Activated gamma-delta T cell (primary cell): ENCODE results near the gene TGM6.

Source experiments
- DNase-seq: peaks from one replicate; lab custom pipeline; 2025; lab: John Stamatoyannopoulos, UW

The TGM6 gene

DNA sequence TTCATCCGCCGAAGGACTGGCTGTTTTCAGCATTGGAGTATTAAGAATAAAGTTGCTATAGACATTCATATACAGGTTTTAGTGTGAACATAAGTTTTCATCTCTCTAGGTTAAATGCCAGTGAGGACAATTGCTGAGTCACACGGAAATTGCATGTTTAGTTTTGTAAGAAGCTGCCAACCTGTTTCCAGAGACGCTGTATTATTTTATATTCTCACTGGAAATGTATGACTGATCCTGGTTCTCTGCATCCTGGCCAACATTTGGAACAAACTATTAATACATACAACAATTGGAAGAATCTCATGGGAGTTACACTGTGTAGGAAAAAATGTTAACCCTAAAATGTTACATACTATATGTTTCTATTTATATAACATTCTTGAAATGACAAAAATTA is 16.7 kb upstream of the TGM6 start:
- DNase-seq: no peak

DNA sequence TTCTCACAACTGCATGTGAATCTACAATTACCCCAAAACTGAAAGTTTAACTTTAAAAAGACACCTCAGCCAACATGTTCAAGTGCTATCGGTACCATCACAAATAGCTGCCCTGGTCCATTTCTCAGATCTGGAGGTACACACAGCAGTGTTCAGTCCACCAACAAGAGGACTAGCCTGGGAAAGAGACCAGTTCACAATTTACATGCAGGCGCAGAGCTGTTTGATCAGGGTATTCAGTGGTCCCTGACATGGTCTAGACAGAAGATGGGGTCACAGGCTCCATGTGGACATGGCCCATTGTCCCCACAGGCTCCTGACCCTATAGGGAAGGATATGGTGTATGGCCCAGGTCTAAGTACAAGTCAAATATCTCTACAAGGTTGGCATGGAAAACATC is 15.6 kb upstream of the TGM6 start:
- no peak for DNase-seq

DNA sequence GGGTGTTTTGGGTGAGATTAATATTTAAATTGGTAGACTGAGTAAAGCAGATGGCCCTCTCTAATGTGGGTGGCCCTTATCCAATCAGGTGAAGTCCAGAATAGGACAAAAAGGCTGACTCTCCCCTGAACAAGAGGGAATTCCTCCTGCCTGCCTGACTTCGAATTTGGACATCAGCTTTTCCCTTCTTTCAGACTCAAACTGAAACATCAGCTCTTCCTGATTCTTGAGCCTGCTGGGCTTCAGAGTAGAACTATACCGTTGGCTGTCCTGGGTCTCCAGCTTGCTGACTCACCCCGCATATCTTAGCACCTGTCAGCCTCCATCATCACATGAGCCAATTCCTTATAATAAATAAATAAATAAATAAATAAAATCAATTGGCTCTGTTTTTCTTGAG is 15.0 kb upstream of the TGM6 start:
- no peak for DNase-seq

DNA sequence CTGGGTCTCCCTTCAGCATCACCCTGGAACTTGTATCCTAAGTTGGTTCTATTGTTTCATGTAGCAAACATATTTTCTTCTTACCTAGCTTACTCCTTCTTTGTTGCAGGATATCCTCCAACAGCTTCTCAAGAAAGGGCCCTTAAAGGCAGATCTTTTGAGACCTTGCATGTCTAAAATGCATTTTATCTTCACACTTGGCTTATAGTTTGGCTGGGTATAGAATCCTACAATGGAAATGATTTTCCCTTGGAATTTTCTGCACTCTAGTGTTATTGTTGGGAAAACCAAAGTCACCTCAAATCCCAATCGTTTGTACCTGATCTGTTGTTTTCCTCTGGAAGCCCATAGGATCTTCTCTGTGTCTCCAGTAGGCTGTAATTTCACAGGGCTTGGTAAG is 12.1 kb upstream of the TGM6 start:
- DNase-seq: no peak

DNA sequence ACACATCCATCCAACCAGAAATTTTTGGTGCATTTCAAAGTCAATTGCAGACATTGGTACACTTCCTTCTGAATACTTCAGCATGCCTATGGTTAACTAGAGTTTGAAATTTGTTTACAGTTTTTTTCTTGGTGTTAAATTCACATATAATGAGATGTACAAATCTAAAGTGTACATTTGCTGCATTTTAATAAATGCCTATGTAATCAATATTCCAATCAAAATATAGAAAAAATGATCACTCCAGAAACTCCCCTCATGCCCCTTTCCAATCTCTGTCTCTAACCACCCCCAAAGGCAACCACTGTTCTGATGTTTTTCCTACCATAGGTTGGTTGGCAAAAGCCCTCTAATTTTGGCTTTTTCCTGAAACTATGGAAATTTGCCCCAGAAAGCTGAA is 7.6 kb upstream of the TGM6 start:
- no peak for DNase-seq

DNA sequence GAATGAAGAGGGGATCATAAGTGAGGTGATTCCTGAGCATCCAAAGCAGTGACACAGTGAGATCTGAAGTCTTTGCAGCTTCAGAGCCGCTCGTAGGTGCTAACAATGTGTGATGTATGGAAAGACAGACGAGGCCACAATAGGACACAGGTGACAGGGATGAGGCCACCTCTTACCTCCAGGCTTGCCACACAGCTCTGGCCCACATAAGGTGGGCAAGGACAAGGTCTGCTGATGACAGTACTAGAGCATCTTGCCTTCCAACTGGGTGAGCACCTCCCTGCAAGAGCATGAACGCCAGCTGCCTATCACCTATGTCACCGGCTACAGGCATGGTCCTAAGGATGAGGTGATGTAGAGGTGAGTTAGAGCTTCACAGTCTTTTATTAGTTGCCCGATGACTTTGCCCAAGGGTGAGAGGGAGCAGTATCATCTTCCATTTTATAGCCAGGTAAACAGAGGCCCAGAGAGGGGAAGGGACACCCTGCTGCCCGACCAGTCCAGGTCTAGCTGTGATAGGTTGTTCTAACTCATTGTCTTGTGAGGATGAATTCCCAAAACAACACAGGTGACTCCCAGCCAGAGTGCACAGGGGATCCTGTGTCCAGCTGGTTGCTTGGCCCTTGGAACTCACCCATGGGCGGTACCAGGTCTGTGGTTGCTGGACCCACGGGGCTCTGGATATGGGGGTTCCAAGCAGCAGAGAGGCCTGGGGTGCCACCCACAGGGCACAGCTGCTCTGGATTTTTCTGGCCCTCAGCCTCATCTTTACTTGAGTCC is 6.2 kb upstream of the TGM6 start:
- no peak for DNase-seq

DNA sequence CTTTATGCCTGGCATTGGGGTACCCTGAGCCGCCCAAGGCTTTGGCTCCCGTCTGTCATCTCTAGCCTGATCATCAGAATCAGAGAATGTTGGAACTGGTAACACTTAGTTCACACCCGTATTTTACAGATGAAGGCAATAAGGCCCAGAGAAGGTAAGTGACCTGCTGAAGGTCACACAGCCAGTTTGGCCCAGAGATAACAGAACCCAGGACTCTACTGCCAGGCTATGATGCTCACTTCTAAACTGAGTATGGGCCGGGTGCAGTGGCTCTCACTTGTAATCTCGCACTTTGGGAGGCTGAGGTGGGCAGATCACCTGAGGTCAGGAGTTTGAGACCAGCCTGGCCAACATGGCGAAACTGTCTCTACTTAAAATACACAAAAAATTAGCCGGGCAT is 1.8 kb upstream of the TGM6 start:
- no peak for DNase-seq

DNA sequence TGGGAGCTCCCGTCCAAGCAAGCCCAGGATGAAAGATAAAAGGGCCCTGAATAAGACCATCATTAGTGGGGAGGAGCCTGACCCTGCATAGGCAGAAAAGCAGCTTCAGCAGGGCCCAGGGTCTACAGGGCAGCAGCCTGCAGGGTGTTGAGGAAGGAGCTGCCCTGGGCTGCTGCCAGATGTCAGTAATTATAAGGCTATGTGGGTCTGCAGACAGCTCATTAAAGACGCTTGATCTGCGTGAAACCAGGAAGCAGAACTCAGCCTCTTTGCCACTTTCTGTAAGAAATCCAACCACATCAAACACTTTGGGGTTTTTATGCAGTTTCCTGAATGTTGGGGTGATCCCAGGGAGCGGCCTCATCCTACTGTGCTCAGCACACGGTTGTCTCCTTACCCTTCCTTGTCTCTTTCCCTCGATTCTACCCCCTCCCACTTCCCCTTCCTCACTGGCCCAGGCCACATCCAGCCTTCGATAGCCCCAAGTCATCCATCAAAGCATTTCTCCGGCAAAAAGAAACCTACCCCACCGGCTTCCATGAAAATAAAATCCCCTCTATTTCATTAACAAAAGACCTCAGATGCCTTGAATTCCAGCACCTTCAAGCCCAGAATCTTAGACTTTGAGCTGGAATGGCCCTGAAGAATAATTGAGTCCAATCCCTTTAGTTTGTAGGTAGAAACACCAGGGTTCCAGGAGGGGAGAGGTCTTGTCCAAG is 1.0 kb upstream of the TGM6 start:
- DNase-seq: no peak

DNA sequence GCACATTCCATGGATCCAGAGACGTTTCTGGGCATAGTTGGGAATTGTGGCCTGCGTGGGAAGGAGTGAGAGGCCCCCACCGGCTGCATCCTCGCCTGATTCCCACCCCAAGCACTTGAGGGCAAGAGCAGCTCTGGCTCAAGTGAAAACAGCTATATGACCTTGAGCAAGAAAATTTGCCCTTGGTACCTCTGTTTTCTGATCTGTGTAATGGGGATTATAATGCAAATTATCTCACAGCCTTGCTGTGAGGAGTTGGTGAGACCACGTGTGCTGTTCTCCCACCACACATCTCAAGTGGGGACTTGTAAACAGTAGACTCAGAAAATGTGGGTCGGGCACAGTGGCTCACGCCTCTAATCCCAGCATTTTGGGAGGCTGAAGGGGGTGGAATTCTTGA is 602 bp downstream of the TGM6 start:
- DNase-seq: no peak

DNA sequence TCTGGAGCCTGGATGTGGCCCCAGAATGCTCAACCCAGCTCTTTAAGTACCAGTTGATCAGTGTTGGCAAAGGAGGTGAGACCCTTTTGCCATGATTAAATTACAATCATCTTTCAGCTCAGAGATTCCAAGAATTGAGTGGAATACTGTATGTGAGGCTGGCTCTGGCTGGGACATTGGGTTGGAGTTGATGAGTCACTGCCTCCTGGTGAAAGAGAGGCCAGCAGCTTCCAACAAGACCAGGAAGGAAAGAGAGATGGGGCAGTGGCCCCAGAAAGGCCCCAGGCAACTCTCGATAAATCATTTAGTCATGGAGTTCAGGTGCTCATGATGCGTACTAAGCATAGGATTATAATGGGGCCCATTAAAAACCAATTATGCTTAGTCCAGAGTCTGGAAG is 2.1 kb downstream of the TGM6 start:
- DNase-seq: no peak

DNA sequence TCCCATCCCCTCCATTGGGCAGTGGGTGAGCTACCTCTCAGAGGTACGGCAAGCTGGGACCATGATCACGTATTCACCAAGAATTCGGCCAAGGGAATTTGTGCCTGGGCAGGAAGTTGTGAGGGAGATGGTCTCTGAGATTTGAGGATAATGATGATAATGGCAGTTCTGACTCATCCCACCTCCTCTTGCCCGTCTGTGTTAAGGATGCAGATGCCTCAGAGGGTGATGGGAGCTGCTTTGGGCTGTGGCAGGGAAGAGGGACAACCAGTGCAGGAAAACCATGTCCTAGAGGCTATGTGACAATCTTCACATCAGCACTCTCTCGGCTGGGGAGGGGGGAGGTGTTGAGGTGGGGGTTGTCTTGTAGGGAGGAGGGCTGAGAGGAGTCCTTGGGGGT is 4.3 kb downstream of the TGM6 start:
- no peak for DNase-seq

DNA sequence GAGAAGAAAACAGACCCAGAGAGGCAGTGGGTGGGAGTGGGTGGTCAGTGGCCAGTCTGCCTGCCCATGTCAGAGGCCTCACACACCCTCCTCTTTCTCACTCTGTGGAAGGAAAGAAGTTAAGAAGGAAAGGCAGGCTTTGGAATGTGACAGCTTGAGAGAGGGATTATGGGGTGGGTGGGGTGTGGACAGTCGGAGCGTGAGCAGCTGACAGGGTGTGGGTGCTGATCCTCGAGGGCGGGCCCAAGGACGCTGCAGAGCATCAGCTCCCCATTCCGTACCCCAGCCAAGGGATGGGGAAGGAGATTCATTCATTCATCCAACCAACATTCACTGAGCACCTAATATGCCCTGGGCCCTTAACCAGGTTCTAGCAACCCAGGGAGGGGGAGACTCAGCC is 4.8 kb downstream of the TGM6 start:
- no peak for DNase-seq

DNA sequence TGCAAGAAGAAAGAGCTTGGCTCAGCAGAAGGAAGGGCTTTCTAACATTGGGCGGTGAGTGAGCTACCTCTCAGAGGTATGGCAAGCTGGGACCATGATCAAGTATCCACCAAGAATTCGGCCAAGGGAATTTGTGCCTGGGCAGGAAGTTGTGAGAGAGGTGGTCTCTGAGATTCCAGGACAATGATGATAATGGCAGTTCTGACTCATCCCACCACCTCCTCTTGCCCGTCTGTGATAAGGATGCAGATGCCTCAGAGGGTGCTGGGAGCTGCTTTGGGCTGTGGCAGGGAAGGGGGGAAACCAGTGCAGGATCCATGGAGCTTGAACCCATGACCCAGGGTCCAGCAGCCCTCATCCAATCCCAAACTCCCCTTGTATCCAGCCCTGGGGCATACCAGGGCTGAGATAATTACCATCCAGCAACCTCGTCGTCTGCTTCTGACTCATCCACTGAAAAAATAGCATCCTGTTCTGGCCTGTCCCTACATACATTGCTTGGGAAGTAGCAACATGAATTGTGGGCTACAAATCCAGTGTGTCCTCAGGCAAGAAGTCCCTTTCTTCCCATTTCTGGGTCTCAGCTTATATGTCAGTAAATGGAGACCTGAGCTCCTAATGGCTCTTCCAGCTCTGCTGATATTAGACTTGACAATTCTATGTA is 5.9 kb downstream of the TGM6 start:
- no peak for DNase-seq

DNA sequence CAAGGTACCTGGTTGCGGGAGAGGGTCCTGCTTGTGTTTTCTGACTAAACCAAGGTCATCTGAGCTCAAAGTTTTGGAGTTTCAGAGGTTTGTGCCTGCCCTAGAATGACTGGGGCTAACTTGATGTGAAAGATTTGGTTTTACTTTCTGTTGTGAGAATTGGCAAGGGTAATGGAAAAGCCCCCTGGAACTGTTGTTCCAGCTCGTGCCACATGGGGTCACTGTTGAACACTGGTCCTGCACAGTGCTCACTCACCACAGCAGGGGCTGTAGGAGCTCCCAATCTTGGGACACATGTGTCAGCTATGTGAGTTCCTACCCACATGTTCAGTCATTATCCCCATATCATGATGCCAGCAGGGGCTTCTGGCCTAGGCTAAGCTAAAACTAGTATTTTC is 6.5 kb downstream of the TGM6 start:
- DNase-seq: no peak

DNA sequence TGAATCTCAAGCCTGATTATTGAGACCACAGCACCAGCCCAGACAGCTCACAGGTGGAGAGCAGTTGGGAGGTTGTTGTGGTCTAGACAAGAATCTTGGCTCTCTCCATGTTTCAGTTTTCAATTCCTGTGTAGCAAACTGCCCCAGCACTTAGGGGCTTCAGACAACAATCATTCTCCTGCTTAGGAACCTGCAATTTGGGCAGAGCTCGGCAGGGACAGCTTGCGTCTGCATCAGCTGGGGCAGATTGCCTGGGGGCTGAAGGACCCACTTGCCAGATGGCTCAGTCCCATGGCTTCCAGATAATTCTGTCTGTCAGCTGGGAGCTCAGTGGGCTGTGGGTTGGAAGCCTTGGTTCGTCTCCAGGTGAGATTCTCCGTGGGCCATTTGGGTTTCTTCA is 6.9 kb downstream of the TGM6 start:
- no peak for DNase-seq

DNA sequence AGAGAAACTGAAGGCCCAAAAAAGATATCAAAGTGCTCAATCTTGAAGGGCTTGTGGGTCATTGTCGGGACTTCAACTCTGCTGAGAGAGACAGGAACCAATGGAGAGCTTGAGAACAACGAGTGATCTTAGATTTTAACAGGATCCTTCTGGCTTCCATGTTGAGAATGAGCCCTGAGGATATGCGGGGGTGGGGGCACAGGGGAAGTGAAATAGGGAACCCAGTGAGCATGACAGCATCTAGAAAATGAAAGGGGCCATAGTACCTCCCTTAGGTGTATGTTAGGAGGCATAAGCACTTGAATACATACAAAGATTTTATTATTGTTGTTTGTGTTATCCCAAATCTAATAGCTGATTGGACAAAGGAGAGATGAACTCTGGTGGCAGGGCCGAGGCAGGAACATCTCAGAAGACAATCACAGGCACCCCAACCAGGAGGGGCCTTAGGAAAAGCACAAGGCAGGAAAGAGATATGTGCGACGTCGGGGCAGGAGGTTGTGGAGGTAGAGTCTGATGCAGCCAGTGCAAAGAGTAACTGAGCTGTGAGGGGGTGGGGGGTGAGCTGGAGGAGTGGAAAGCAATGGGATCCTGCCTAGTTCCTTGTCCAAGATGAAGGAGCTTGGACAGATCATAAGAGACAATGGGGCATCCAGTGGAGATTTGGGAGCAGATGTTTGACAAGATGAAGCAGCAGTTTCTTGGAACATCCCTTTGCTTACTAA is 10.4 kb downstream of the TGM6 start:
- no peak for DNase-seq

DNA sequence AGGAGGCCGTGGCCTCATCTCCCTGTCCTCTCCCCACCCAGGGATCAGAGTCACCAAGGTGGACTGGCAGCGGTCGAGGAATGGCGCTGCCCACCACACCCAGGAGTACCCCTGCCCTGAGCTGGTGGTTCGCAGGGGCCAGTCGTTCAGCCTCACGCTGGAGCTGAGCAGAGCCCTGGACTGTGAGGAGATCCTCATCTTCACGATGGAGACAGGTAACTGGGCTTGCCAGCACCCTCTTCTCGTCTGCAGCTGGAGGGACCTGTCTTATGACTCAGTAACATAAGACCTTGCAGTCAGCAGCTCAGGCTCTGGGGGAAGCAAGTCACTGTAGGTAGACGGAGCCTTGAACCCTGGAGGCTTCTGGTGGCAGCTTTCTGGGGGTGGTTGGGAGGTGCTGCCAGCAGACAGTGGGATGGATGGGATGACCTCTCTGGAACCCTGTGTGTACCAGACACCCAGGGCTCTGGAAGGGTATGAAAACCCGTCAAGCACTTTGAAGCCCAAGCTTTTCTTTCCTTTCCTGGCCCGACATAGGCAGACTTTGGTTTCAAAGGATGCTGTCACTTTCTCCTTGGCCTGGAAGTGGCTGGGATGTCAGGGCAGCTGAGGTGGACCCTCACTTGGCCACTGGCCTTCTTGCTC is 13.8 kb downstream of the TGM6 start:
- DNase-seq: no peak

DNA sequence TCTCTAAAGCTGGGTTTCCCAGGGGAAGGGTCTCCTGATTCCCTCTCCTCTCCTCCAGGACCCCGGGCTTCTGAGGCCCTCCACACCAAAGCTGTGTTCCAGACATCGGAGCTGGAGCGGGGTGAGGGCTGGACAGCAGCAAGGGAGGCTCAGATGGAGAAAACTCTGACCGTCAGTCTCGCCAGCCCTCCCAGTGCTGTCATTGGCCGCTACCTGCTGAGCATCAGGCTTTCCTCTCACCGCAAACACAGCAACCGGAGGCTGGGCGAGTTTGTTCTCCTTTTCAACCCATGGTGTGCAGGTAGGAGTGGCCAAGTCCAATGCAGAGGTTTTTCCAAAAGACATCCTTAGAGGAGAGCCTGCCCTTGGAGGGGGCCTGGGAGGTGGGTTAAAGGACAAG is 14.4 kb downstream of the TGM6 start:
- DNase-seq: no peak

DNA sequence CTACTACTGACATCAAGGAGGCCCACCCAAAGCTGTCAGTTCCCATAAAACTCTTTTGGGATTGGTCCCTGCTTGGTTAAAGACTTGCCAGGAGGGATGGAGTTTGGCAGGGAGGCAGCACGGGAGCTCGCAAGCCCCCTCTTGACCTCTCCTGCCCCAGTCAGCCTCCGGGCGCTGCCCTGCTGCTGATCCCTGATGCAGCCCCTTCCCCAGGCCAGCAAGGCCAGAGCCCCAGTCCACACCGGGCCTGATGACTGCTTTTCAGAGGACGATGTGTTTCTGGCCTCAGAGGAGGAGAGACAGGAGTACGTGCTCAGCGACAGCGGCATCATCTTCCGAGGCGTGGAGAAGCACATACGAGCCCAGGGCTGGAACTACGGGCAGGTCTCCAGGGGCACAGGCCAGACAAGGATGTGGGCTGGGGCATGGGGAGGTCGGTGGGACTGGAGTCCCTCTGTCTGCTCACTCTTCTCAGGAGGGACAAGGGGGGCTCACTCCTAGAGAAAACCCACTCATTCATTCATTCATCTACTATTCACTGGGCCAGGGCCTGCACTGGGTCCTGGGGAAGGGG is 15.6 kb downstream of the TGM6 start:
- DNase-seq: no peak

DNA sequence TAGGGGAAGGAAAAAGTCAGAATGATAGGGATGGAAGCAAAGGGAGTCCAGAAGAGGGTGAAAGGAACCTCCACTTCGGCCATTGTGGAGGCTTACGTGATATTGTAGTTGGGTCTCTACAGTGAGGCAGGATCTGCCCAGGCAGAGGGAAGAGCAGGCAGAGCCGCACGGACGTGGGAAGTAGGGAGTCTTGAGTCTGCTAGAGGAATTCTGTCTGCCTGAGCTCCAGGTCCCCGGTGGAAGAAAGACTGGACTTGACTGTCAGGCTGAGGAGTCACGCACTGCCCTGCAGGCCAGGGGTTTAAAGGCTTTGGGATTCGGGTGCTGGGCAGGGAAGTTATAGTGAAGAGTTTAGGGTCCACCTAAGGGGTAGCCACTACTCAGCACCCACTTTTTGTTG is 16.4 kb downstream of the TGM6 start:
- no peak for DNase-seq

DNA sequence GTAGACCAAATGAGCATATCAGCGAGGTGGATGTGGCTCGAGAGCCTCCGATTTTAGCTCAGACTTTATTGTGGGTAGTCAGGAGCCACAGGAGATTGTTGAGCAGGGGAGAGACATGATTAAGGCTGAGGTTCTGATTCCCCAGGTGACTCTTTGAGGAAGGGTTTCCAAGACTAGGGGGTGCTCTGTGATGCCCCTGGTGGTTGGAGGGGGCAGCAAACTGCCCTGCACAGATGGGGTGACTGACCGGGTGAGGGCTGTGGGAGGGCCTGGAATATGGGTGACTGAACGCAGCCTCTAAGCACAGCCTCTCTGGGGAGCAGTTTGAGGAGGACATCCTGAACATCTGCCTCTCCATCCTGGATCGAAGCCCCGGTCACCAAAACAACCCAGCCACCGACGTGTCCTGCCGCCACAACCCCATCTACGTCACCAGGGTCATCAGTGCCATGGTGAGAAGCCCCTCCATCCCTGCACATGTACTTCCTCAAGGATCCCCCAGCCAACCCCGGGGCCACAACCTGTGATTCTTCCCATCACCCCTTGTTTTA is 17.0 kb downstream of the TGM6 start:
- no peak for DNase-seq
